Measurements from ENCODE around the gene RAP2A. TPM values are rescaled to one million over a fixed set of nuclear protein-coding genes. Genes with fewer than 3 reads are reported as not detected.

RAP2A gene
- total and polyA plus RNA-seq, 2 donors (not counting 1 experiment from before 2014, with no cell fraction given): 31.4 to 35.0 TPM

- no peak overlapping the region for H3K27ac ChIP-seq (ENCODE audit: insufficient read depth, low read length)
- H3K36me3 ChIP-seq (ENCODE audit: control insufficient read depth, insufficient read depth, low read length): no peaks in the 10 kb centered on the region
- H4K20me1 ChIP-seq (ENCODE audit: control insufficient read depth, extremely low read depth, insufficient read depth, low read length): no peaks in the 10 kb centered on the region
- no peak overlapping the region for H3K4me3 ChIP-seq (replicated peaks in 1 of 4; ENCODE audit: control extremely low read depth in 1 of 4, insufficient read depth in 1 of 4, low read depth in 3 of 4, low read length in 4 of 4)
- no peaks in the 10 kb centered on the region for H3K27me3 ChIP-seq (ENCODE audit: control insufficient read depth, insufficient read depth, low read length)
- no peaks in the 10 kb centered on the region for H3K9me3 ChIP-seq (ENCODE audit: control insufficient read depth, insufficient read depth, low read depth, low read length)
- TF ChIP-seq EZH2 (IDR thresholded peaks at IDR 0.05; ENCODE audit: low read length, missing control alignments): no peak
- TF ChIP-seq, protein P1, sequence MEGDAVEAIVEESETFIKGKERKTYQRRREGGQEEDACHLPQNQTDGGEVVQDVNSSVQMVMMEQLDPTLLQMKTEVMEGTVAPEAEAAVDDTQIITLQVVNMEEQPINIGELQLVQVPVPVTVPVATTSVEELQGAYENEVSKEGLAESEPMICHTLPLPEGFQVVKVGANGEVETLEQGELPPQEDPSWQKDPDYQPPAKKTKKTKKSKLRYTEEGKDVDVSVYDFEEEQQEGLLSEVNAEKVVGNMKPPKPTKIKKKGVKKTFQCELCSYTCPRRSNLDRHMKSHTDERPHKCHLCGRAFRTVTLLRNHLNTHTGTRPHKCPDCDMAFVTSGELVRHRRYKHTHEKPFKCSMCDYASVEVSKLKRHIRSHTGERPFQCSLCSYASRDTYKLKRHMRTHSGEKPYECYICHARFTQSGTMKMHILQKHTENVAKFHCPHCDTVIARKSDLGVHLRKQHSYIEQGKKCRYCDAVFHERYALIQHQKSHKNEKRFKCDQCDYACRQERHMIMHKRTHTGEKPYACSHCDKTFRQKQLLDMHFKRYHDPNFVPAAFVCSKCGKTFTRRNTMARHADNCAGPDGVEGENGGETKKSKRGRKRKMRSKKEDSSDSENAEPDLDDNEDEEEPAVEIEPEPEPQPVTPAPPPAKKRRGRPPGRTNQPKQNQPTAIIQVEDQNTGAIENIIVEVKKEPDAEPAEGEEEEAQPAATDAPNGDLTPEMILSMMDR (conservative IDR thresholded peaks at IDR 0.05 in 1 of 2, IDR thresholded peaks at IDR 0.05 in 1 of 2; ENCODE audit: low read depth in 1 of 2, low read length in 2 of 2): no peak
- H3K79me2 ChIP-seq (ENCODE audit: control insufficient read depth, insufficient read depth, low read length): no peaks in the 10 kb centered on the region
- H3K4me1 ChIP-seq (ENCODE audit: control insufficient read depth, extremely low read depth, insufficient read depth, low read length): no peaks in the 10 kb centered on the region
- H3K4me2 ChIP-seq (ENCODE audit: extremely low read depth, insufficient read depth, low read length): no peak overlapping the region
- H3K9ac ChIP-seq (ENCODE audit: insufficient read depth, low read length): no peak overlapping the region
- H2AFZ ChIP-seq (ENCODE audit: low read length): no peak overlapping the region
- DNase-seq (ENCODE audit: low read depth in 2 of 2): no peak
Measured at GRCh38 chr13:97515643-97516042, 81.7 kb downstream of the RAP2A start.

DNA sequence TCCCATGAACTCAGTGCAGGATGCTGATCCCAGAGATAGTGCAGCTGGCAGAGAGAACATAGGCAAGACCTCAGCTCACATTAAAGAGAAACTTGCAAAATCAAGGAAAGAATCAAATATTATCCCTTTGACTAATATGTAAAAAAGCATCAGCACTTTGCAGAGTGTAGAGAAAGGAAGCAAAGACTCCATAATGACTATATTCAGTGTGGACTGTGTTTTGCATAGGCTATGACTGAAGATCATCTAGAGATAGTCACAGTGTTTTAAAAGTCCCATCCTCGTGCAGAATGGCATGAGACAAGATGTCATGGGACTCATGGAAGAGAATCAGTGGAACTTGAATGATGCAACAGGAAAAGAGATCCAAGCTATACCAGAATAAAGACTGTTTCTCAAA, 84.0 kb downstream of the RAP2A start:
- Histone ChIP-seq H3K27ac (ENCODE audit: insufficient read depth, low read length) (no peak overlapping the region), H3K4me2 (ENCODE audit: extremely low read depth, insufficient read depth, low read length) (no peak overlapping the region), H3K27me3 (ENCODE audit: control insufficient read depth, insufficient read depth, low read length) (no peaks in the 10 kb centered on the region), H2AFZ (ENCODE audit: low read length) (no peak overlapping the region), H3K79me2 (ENCODE audit: control insufficient read depth, insufficient read depth, low read length) (no peaks in the 10 kb centered on the region), H3K9me3 (ENCODE audit: control insufficient read depth, insufficient read depth, low read depth, low read length) (no peaks in the 10 kb centered on the region), H3K4me3 (replicated peaks in 1 of 4; ENCODE audit: control extremely low read depth in 1 of 4, insufficient read depth in 1 of 4, low read depth in 3 of 4, low read length in 4 of 4) (no peak overlapping the region), H4K20me1 (ENCODE audit: control insufficient read depth, extremely low read depth, insufficient read depth, low read length) (no peaks in the 10 kb centered on the region), H3K36me3 (ENCODE audit: control insufficient read depth, insufficient read depth, low read length) (no peaks in the 10 kb centered on the region), H3K9ac (ENCODE audit: insufficient read depth, low read length) (no peak overlapping the region), H3K4me1 (ENCODE audit: control insufficient read depth, extremely low read depth, insufficient read depth, low read length) (no peaks in the 10 kb centered on the region)
- DNase-seq (ENCODE audit: low read depth in 2 of 2): no peak
- TF ChIP-seq EZH2 (IDR thresholded peaks at IDR 0.05; ENCODE audit: low read length, missing control alignments): no peak
- TF ChIP-seq, protein P1 (conservative IDR thresholded peaks at IDR 0.05 in 1 of 2, IDR thresholded peaks at IDR 0.05 in 1 of 2; ENCODE audit: low read depth in 1 of 2, low read length in 2 of 2): no peak

Other genes starting within 250 kb of the RAP2A start
- 54.7 and 61.1 TPM in 2 replicates for gene MBNL2, start 211.8 kb upstream of the RAP2A start, total RNA-seq
- gene MBNL2, start 211.8 kb upstream of the RAP2A start, polyA plus RNA-seq: 42.0 and 48.9 TPM in 2 replicates